HEK293 (cell line): ENCODE data around the gene SLC37A4.

Experiments used
- BCL11A ChIP-seq: fragments of 450-650 bp; formaldehyde crosslinking; IDR thresholded peaks from 2 replicates; pipeline ENCODE4 v1.5.1; 2016; ENCODE audit warnings: low read depth, missing biosample characterization, missing genetic modification characterization
- CTCF ChIP-seq: fragments of 450-650 bp; formaldehyde crosslinking; IDR thresholded peaks from 2 replicates; pipeline ENCODE4 v1.5.1; 2016; ENCODE audit warnings: missing biosample characterization, missing genetic modification characterization
- KLF8 ChIP-seq: fragments of 450-650 bp; formaldehyde crosslinking; IDR thresholded peaks from 2 replicates; pipeline ENCODE4 v1.5.1; 2016; ENCODE audit warnings: missing biosample characterization, missing genetic modification characterization
- KLF9 ChIP-seq: fragments of 450-650 bp; formaldehyde crosslinking; IDR thresholded peaks from 2 replicates; pipeline ENCODE4 v1.5.1; 2016; ENCODE audit warnings: missing biosample characterization, missing genetic modification characterization, low read depth
- MYNN ChIP-seq: fragments of 450-650 bp; formaldehyde crosslinking; IDR thresholded peaks from 2 replicates; pipeline ENCODE4 v1.5.1; 2016; ENCODE audit warnings: missing biosample characterization, missing genetic modification characterization, borderline replicate concordance
- MZF1 ChIP-seq: fragments of 450-650 bp; formaldehyde crosslinking; IDR thresholded peaks from 2 replicates; pipeline ENCODE4 v1.5.1; 2017; ENCODE audit warnings: missing biosample characterization, missing genetic modification characterization, borderline replicate concordance
- PRDM6 ChIP-seq: fragments of 450-650 bp; formaldehyde crosslinking; IDR thresholded peaks from 2 replicates; pipeline ENCODE4 v1.5.1; 2017; ENCODE audit warnings: missing biosample characterization, missing genetic modification characterization
- SCRT2 ChIP-seq: fragments of 450-650 bp; formaldehyde crosslinking; IDR thresholded peaks from 2 replicates; pipeline ENCODE4 v1.5.1; 2016; ENCODE audit warnings: missing biosample characterization, missing genetic modification characterization
- TRIM28 ChIP-seq: IDR thresholded peaks from 2 replicates; pipeline ENCODE4 v1.6.1; 2011; ENCODE audit warnings: low read length, control low read depth, borderline replicate concordance
- ZBTB20 ChIP-seq: fragments of 450-650 bp; formaldehyde crosslinking; IDR thresholded peaks from 2 replicates; pipeline ENCODE4 v1.5.1; 2016; ENCODE audit warnings: missing biosample characterization, missing genetic modification characterization
- ZFHX2 ChIP-seq: fragments of 450-650 bp; formaldehyde crosslinking; conservative IDR thresholded peaks from 2 replicates; pipeline ENCODE4 v1.5.1; 2016; ENCODE audit warnings: missing biosample characterization, missing genetic modification characterization
- ZFP37 ChIP-seq: fragments of 450-650 bp; formaldehyde crosslinking; IDR thresholded peaks from 2 replicates; pipeline ENCODE4 v1.5.1; 2016; ENCODE audit warnings: missing biosample characterization, missing genetic modification characterization
- ZNF169 ChIP-seq: fragments of 450-650 bp; formaldehyde crosslinking; IDR thresholded peaks from 2 replicates; pipeline ENCODE4 v1.5.1; 2016; ENCODE audit warnings: missing biosample characterization, missing genetic modification characterization
- ZNF175 ChIP-seq: fragments of 450-650 bp; formaldehyde crosslinking; IDR thresholded peaks from 2 replicates; pipeline ENCODE4 v1.5.1; 2016; ENCODE audit warnings: missing biosample characterization, missing genetic modification characterization
- ZNF366 ChIP-seq: fragments of 450-650 bp; formaldehyde crosslinking; conservative IDR thresholded peaks from 2 replicates; pipeline ENCODE4 v1.5.1; 2016; ENCODE audit warnings: missing biosample characterization, missing genetic modification characterization
- ZNF544 ChIP-seq: fragments of 450-650 bp; formaldehyde crosslinking; IDR thresholded peaks from 2 replicates; pipeline ENCODE4 v1.5.0; 2017; ENCODE audit warnings: missing biosample characterization, missing genetic modification characterization
- ZNF747 ChIP-seq: fragments of 450-650 bp; formaldehyde crosslinking; IDR thresholded peaks from 2 replicates; pipeline ENCODE4 v1.5.1; 2016; ENCODE audit warnings: missing biosample characterization, missing genetic modification characterization
- ZNF768 ChIP-seq: fragments of 450-650 bp; formaldehyde crosslinking; IDR thresholded peaks from 2 replicates; pipeline ENCODE4 v1.5.1; 2018; ENCODE audit warnings: missing biosample characterization, mild to moderate bottlenecking, missing genetic modification characterization
- ZNF837 ChIP-seq: fragments of 450-650 bp; formaldehyde crosslinking; IDR thresholded peaks from 2 replicates; pipeline ENCODE4 v1.5.1; 2016; ENCODE audit warnings: missing biosample characterization, missing genetic modification characterization
- ZSCAN23 ChIP-seq: fragments of 450-650 bp; formaldehyde crosslinking; IDR thresholded peaks from 2 replicates; pipeline ENCODE4 v1.5.1; 2016; ENCODE audit warnings: missing biosample characterization, missing genetic modification characterization
- ZSCAN30 ChIP-seq: fragments of 450-650 bp; IDR thresholded peaks from 2 replicates; pipeline ENCODE4 v1.5.1; 2018; ENCODE audit warnings: missing biosample characterization, mild to moderate bottlenecking, missing genetic modification characterization, moderate library complexity
- TF ChIP-seq, protein P1 (sequence below): fragments of 450-650 bp; formaldehyde crosslinking; IDR thresholded peaks from 2 replicates; pipeline ENCODE4 v1.5.1; 2016; ENCODE audit warnings: missing biosample characterization, missing genetic modification characterization
- TF ChIP-seq, protein P2 (sequence below): fragments of 450-650 bp; formaldehyde crosslinking; IDR thresholded peaks from 2 replicates; pipeline ENCODE4 v1.5.1; 2016; ENCODE audit warnings: missing biosample characterization, missing genetic modification characterization
- TF ChIP-seq, protein P3 (sequence below): fragments of 450-650 bp; formaldehyde crosslinking; IDR thresholded peaks from 2 replicates; pipeline ENCODE4; 2016; ENCODE audit warnings: missing biosample characterization, missing genetic modification characterization
- TF ChIP-seq, protein P4 (sequence below): fragments of 450-650 bp; formaldehyde crosslinking; IDR thresholded peaks from 2 replicates; pipeline ENCODE4 v1.5.0; 2017; ENCODE audit warnings: missing biosample characterization, missing genetic modification characterization, borderline replicate concordance

The SLC37A4 gene

DNA sequence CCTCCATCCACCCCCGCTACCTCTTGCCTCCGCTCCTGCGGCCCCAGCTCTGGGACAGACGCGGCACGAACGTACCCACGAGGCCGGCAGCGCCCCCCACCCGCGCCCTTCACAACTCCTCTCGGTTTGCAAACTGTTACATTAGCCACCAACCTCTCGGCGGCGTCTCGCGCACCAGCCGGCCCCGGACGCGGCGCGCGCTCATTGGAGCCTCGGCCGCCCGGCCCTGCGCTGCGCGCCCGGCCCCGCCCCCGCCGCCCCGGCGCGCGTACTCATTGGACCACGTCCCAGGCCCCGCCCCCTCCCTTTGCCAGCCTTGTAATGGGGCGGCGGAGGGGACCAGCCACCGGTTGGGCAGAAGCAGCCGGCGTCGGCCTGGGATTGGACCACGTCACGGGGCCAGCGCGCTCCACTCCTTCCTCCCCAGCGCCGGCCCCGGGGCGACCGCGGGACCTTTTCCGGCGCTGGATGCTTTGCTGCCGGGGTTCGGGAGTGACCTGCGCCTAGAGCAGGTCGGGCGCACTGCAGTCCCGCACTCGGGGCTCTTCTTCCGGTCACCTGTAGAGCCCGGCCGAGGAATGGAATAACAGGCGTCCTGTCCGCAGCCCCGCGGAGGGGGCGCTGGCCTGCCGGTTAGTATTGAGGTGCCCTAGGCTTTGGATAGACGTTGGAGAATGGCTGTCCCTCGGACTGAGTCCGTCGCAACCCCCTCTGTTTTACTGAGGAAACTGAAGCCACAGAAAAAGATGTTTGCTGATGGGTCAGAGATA lies 26.5 kb upstream of the SLC37A4 start, which contains the start of gene HYOU1 (continued):
- TF ChIP-seq, protein P1, sequence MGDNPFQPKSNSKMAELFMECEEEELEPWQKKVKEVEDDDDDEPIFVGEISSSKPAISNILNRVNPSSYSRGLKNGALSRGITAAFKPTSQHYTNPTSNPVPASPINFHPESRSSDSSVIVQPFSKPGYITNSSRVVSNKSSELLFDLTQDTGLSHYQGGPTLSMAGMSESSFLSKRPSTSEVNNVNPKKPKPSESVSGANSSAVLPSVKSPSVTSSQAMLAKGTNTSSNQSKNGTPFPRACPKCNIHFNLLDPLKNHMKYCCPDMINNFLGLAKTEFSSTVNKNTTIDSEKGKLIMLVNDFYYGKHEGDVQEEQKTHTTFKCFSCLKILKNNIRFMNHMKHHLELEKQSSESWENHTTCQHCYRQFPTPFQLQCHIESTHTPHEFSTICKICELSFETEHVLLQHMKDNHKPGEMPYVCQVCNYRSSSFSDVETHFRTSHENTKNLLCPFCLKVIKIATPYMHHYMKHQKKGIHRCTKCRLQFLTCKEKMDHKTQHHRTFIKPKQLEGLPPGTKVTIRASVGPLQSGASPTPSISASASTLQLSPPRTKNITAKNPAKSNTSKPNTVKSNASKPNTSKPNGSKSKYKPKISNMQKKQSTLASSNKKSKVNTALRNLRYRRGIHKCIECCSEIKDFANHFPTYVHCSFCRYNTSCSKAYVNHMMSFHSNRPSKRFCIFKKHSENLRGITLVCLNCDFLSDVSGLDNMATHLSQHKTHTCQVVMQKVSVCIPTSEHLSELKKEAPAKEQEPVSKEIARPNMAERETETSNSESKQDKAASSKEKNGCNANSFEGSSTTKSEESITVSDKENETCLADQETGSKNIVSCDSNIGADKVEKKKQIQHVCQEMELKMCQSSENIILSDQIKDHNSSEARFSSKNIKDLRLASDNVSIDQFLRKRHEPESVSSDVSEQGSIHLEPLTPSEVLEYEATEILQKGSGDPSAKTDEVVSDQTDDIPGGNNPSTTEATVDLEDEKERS (tag by site-specific recombination): no peak
- TF ChIP-seq, protein P2, sequence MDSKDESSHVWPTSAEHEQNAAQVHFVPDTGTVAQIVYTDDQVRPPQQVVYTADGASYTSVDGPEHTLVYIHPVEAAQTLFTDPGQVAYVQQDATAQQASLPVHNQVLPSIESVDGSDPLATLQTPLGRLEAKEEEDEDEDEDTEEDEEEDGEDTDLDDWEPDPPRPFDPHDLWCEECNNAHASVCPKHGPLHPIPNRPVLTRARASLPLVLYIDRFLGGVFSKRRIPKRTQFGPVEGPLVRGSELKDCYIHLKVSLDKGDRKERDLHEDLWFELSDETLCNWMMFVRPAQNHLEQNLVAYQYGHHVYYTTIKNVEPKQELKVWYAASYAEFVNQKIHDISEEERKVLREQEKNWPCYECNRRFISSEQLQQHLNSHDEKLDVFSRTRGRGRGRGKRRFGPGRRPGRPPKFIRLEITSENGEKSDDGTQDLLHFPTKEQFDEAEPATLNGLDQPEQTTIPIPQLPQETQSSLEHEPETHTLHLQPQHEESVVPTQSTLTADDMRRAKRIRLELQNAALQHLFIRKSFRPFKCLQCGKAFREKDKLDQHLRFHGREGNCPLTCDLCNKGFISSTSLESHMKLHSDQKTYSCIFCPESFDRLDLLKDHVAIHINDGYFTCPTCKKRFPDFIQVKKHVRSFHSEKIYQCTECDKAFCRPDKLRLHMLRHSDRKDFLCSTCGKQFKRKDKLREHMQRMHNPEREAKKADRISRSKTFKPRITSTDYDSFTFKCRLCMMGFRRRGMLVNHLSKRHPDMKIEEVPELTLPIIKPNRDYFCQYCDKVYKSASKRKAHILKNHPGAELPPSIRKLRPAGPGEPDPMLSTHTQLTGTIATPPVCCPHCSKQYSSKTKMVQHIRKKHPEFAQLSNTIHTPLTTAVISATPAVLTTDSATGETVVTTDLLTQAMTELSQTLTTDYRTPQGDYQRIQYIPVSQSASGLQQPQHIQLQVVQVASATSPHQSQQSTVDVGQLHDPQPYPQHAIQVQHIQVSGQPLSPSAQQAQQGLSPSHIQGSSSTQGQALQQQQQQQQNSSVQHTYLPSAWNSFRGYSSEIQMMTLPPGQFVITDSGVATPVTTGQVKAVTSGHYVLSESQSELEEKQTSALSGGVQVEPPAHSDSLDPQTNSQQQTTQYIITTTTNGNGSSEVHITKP (tag by site-specific recombination): peak; percentile 97
- TF ChIP-seq PRDM6 (tag by site-specific recombination) (no peak), KLF8 (tag by site-specific recombination) (peak; percentile 33; the same call in 1 of the 2 replicates), ZNF175 (tag by site-specific recombination) (no peak), ZNF837 (tag by site-specific recombination) (no peak), CTCF (tag by site-specific recombination) (peak; percentile 62), MYNN (tag by site-specific recombination) (no peak), ZFHX2 (tag by site-specific recombination) (no peak), BCL11A (no peak), ZNF747 (tag by site-specific recombination) (no peak), ZNF366 (tag by site-specific recombination) (no peak), TRIM28 (no peak), KLF9 (tag by site-specific recombination) (peak; percentile 62; the same call in 1 of the 2 replicates), ZBTB20 (peak; percentile 37; the same call in 1 of the 2 replicates), MZF1 (tag by site-specific recombination) (no peak), ZFP37 (tag by site-specific recombination) (no peak), ZSCAN30 (peak; percentile 21; the same call in 1 of the 2 replicates), ZNF544 (no peak), ZNF169 (tag by site-specific recombination) (no peak), ZNF768 (tag by site-specific recombination) (no peak), ZSCAN23 (tag by site-specific recombination) (no peak), SCRT2 (tag by site-specific recombination) (peak; percentile 92)
- TF ChIP-seq, protein P3, sequence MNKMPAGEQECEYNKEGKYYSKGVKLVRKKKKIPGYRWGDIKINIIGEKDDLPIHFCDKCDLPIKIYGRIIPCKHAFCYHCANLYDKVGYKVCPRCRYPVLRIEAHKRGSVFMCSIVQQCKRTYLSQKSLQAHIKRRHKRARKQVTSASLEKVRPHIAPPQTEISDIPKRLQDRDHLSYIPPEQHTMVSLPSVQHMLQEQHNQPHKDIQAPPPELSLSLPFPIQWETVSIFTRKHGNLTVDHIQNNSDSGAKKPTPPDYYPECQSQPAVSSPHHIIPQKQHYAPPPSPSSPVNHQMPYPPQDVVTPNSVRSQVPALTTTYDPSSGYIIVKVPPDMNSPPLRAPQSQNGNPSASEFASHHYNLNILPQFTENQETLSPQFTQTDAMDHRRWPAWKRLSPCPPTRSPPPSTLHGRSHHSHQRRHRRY (tag by site-specific recombination): no peak
- TF ChIP-seq, protein P4, sequence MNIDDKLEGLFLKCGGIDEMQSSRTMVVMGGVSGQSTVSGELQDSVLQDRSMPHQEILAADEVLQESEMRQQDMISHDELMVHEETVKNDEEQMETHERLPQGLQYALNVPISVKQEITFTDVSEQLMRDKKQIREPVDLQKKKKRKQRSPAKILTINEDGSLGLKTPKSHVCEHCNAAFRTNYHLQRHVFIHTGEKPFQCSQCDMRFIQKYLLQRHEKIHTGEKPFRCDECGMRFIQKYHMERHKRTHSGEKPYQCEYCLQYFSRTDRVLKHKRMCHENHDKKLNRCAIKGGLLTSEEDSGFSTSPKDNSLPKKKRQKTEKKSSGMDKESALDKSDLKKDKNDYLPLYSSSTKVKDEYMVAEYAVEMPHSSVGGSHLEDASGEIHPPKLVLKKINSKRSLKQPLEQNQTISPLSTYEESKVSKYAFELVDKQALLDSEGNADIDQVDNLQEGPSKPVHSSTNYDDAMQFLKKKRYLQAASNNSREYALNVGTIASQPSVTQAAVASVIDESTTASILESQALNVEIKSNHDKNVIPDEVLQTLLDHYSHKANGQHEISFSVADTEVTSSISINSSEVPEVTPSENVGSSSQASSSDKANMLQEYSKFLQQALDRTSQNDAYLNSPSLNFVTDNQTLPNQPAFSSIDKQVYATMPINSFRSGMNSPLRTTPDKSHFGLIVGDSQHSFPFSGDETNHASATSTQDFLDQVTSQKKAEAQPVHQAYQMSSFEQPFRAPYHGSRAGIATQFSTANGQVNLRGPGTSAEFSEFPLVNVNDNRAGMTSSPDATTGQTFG (tag by site-specific recombination): no peak
